ENCODE results near the gene PHLDB2. TPM values are rescaled to one million over a fixed set of nuclear protein-coding genes. Genes with fewer than 3 reads are reported as not detected.

The PHLDB2 gene
- total and polyA plus RNA-seq, 2 of the 13 experiments (the other 11 are each of a cell fraction or from before 2014, with no cell fraction given) = 8.4 to 23.6 TPM

DNA sequence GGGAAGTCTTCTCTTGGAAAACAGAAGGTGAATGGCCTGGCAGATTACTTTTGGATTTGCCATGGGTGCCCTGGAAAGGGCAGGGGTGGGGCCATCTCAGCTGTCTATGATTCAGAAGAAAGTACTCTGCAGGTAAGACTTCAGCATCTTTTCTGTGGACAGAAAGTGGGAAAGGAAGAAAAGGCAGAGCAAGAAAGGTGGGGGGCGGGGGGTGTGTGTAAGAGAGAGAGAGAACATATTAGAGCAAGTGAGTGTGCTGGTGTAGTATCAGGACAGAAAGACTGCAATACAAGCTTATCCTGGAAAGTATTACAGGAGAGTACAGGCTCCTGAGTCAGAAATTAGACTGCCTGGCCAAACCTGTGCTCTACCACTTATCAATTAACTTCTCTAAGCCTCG lies 145.1 kb downstream of the PHLDB2 start (continued):
- TF ChIP-seq, protein P1, sequence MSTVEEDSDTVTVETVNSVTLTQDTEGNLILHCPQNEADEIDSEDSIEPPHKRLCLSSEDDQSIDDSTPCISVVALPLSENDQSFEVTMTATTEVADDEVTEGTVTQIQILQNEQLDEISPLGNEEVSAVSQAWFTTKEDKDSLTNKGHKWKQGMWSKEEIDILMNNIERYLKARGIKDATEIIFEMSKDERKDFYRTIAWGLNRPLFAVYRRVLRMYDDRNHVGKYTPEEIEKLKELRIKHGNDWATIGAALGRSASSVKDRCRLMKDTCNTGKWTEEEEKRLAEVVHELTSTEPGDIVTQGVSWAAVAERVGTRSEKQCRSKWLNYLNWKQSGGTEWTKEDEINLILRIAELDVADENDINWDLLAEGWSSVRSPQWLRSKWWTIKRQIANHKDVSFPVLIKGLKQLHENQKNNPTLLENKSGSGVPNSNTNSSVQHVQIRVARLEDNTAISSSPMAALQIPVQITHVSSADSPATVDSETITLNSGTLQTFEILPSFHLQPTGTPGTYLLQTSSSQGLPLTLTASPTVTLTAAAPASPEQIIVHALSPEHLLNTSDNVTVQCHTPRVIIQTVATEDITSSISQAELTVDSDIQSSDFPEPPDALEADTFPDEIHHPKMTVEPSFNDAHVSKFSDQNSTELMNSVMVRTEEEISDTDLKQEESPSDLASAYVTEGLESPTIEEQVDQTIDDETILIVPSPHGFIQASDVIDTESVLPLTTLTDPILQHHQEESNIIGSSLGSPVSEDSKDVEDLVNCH (CRISPR knock-in tag; IDR thresholded peaks at IDR 0.05) = no peak
- TF ChIP-seq ZNF766 (CRISPR knock-in tag; IDR thresholded peaks at IDR 0.05; ENCODE audit: borderline replicate concordance) (no peak), DNMT3B (CRISPR knock-in tag; conservative IDR thresholded peaks at IDR 0.05) (no peak), YY1 (IDR thresholded peaks at IDR 0.05; ENCODE audit: insufficient read depth, insufficient replicate concordance, low read depth, low read length) (no peak), SAP130 (CRISPR knock-in tag; IDR thresholded peaks at IDR 0.05; ENCODE audit: low read depth) (no peak)
- TF ChIP-seq, protein P2, sequence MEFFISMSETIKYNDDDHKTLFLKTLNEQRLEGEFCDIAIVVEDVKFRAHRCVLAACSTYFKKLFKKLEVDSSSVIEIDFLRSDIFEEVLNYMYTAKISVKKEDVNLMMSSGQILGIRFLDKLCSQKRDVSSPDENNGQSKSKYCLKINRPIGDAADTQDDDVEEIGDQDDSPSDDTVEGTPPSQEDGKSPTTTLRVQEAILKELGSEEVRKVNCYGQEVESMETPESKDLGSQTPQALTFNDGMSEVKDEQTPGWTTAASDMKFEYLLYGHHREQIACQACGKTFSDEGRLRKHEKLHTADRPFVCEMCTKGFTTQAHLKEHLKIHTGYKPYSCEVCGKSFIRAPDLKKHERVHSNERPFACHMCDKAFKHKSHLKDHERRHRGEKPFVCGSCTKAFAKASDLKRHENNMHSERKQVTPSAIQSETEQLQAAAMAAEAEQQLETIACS (CRISPR knock-in tag; IDR thresholded peaks at IDR 0.05) = no peak
- TF ChIP-seq, protein P3, sequence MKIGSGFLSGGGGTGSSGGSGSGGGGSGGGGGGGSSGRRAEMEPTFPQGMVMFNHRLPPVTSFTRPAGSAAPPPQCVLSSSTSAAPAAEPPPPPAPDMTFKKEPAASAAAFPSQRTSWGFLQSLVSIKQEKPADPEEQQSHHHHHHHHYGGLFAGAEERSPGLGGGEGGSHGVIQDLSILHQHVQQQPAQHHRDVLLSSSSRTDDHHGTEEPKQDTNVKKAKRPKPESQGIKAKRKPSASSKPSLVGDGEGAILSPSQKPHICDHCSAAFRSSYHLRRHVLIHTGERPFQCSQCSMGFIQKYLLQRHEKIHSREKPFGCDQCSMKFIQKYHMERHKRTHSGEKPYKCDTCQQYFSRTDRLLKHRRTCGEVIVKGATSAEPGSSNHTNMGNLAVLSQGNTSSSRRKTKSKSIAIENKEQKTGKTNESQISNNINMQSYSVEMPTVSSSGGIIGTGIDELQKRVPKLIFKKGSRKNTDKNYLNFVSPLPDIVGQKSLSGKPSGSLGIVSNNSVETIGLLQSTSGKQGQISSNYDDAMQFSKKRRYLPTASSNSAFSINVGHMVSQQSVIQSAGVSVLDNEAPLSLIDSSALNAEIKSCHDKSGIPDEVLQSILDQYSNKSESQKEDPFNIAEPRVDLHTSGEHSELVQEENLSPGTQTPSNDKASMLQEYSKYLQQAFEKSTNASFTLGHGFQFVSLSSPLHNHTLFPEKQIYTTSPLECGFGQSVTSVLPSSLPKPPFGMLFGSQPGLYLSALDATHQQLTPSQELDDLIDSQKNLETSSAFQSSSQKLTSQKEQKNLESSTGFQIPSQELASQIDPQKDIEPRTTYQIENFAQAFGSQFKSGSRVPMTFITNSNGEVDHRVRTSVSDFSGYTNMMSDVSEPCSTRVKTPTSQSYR (CRISPR knock-in tag; IDR thresholded peaks at IDR 0.05; ENCODE audit: borderline replicate concordance) = no peak
- TF ChIP-seq, protein P4, sequence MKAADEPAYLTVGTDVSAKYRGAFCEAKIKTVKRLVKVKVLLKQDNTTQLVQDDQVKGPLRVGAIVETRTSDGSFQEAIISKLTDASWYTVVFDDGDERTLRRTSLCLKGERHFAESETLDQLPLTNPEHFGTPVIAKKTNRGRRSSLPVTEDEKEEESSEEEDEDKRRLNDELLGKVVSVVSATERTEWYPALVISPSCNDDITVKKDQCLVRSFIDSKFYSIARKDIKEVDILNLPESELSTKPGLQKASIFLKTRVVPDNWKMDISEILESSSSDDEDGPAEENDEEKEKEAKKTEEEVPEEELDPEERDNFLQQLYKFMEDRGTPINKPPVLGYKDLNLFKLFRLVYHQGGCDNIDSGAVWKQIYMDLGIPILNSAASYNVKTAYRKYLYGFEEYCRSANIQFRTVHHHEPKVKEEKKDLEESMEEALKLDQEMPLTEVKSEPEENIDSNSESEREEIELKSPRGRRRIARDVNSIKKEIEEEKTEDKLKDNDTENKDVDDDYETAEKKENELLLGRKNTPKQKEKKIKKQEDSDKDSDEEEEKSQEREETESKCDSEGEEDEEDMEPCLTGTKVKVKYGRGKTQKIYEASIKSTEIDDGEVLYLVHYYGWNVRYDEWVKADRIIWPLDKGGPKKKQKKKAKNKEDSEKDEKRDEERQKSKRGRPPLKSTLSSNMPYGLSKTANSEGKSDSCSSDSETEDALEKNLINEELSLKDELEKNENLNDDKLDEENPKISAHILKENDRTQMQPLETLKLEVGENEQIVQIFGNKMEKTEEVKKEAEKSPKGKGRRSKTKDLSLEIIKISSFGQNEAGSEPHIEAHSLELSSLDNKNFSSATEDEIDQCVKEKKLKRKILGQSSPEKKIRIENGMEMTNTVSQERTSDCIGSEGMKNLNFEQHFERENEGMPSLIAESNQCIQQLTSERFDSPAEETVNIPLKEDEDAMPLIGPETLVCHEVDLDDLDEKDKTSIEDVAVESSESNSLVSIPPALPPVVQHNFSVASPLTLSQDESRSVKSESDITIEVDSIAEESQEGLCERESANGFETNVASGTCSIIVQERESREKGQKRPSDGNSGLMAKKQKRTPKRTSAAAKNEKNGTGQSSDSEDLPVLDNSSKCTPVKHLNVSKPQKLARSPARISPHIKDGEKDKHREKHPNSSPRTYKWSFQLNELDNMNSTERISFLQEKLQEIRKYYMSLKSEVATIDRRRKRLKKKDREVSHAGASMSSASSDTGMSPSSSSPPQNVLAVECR (CRISPR knock-in tag; IDR thresholded peaks at IDR 0.05; ENCODE audit: borderline replicate concordance) = no peak
